WI38 (cell line): Measurements from ENCODE around the gene PCIF1.

Source experiments
- H3K4me3 ChIP-seq: 2 replicates; pipeline ENCODE4 v1.5.1; 2011; ENCODE audit warnings: low read depth, mild to moderate bottlenecking, control low read depth, low read length
- CTCF ChIP-seq: IDR thresholded peaks from 2 replicates; pipeline ENCODE4 v1.5.1; 2012; ENCODE audit warnings: low read depth, mild to moderate bottlenecking, control low read depth, low read length

The PCIF1 gene

DNA sequence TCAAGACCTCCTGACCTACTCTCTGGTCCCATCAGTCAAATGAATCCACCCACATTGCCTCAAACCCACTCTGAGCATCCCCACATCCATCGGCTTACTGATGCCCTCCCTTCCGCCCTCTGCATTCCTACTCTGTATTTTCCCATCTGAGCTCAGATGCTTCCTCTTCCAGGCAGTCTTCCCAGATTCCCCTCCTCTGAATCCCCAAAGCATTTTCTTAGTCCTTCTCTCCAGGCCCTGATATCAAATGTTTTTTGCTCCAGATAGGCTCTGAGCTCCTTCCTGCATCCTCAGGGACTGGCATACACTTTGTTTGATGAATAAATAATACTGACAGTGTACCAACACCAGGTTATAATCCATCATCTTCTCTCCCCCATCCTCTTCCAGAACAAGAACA lies 26.4 kb upstream of the PCIF1 start:
- no peak overlapping the region for H3K4me3 ChIP-seq
- TF ChIP-seq CTCF = no peak

GRCh38 chr20:45909336-45909808 lies 25.1 kb upstream of the PCIF1 start:
- no peak for TF ChIP-seq CTCF
- no peak overlapping the region for H3K4me3 ChIP-seq

DNA sequence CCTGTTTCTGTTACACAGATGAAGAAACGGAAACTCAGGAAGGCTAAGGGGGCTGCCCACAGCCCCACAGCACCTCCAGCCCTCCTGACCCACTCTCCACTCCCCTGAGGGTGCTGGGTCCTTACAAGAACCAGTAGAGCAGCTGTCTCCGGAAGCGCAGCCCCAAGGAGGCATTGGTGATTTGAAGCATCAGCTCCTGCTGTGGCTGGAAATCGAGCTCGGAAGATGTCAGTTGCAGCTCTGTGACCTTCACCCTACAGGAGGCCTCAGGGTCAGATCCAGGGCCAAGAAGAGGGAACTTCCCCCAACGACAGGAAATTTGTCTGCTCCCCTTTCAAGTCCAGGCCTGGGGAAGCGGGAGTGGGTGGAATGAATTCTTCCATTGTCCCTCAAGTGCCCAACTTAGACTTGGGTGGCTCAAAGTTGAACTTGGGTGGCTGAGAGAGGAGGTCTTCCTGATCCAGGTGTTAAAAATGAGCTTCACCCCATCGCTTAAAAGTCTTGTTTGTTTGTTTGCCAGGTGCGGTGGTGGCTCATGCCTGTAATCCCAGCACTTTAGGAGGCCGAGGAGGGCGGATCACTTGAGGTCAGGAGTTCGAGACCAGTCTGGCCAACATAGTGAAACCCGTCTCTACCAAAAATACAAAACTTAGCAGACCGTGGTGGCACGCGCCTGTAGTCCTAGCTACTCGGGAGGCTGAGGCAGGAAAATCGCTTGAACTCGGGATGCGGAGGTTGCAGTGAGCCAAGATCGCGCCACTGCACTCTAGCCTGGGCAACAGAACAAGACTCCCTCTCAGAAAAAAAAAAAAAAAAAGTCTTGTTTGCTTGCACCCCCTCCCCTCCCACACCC lies 24.4 kb upstream of the PCIF1 start:
- H3K4me3 ChIP-seq = no peak overlapping the region
- TF ChIP-seq CTCF = no peak

GRCh38 chr20:45910670-45911485 lies 23.6 kb upstream of the PCIF1 start:
- peak overlapping the region; percentile 49 for H3K4me3 ChIP-seq
- no peak for TF ChIP-seq CTCF

- TF ChIP-seq CTCF = no peak
- H3K4me3 ChIP-seq = peak within 1 kb of the TSS; percentile 49
Observed at GRCh38 chr20:45911486-45912343, 22.8 kb upstream of the PCIF1 start, which contains the start of gene PLTP. Gene PLTP, minus strand, starts transcription at chr20:45912155. Its CDS starts 703 bp downstream, at chr20:45911452.

DNA sequence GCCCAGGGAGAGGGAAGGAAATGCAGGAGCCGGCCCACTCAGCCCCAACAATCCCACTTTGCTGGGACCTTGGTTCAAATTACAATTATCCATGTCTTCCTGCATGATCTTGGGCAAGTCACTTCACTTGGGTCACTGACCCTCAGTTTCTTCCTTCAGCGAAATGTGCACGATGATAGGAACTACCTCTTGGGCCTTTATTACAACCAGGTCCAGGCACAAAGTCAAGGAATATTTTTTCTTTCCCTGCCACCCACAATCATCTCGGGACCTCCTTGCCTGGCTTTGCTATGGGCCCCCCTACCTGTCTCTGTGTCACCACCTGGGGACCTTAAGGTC lies 22.2 kb upstream of the PCIF1 start:
- peak overlapping the region; percentile 49 for H3K4me3 ChIP-seq
- no peak for TF ChIP-seq CTCF
